Measurements from ENCODE around the gene KCNJ16. TPM values are rescaled to one million over a fixed set of nuclear protein-coding genes. Genes with fewer than 3 reads are reported as not detected.

The KCNJ16 gene
- total RNA-seq, 2 experiments from 2014 or later = not detected

DNA sequence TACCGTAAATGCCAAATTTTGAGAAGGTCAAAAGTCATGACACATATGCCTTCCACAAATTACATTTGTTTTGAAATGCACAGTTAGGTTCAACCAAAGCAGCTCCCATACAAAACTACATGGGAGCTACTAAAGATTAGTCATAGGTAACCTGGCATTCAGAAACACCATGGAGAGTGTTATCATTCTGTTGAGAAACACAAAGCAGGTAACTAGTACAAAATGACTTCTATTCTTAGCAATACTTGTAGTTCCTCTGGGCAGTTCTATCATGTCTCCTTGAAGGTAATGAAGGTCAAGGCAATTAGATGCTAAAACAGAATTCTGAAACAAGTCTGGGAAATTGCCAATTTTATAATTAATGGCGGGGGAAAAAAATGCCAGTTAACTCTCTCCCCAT, 39.4 kb downstream of the KCNJ16 start:
- Mint-ChIP-seq H3K9me3 (peaks cover 1% of the 10 kb centered on the region), H3K4me1 (ENCODE audit: low read depth) (no peaks in the 10 kb centered on the region), H3K27ac (no peak overlapping the region), H3K4me3 (no peak overlapping the region), H3K27me3 (peaks cover 7% of the 10 kb centered on the region), H3K36me3 (ENCODE audit: low read depth) (no peaks in the 10 kb centered on the region)
- intact Hi-C loops (cut with micrococcal nuclease) = no loop called here
- POLR2A ChIA-PET = no interaction called here
- ATAC-seq = no peak
- no peak for DNase-seq
- CTCF ChIA-PET = no interaction called here
- TF ChIP-seq, protein P1, sequence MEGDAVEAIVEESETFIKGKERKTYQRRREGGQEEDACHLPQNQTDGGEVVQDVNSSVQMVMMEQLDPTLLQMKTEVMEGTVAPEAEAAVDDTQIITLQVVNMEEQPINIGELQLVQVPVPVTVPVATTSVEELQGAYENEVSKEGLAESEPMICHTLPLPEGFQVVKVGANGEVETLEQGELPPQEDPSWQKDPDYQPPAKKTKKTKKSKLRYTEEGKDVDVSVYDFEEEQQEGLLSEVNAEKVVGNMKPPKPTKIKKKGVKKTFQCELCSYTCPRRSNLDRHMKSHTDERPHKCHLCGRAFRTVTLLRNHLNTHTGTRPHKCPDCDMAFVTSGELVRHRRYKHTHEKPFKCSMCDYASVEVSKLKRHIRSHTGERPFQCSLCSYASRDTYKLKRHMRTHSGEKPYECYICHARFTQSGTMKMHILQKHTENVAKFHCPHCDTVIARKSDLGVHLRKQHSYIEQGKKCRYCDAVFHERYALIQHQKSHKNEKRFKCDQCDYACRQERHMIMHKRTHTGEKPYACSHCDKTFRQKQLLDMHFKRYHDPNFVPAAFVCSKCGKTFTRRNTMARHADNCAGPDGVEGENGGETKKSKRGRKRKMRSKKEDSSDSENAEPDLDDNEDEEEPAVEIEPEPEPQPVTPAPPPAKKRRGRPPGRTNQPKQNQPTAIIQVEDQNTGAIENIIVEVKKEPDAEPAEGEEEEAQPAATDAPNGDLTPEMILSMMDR (IDR thresholded peaks at IDR 0.05) = no peak

DNA sequence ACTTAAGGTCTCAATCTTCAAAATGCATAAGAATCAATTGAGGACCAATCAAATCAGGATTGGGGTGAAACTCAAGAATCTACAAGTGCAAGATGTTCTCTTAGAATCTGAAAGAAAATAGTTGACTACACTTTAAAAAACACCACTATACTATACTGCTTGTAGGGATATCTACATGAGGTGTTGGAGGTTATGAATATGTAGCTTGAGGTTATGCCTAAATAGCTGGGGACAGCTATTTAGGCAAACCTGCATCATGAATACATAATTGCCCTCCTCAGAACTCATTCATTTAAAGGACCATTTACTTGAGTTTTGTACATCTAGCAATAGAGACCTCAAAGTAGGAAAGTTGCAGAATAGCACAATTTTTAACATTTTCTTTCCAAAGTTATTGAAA, 40.1 kb downstream of the KCNJ16 start:
- no peak for ATAC-seq

DNA sequence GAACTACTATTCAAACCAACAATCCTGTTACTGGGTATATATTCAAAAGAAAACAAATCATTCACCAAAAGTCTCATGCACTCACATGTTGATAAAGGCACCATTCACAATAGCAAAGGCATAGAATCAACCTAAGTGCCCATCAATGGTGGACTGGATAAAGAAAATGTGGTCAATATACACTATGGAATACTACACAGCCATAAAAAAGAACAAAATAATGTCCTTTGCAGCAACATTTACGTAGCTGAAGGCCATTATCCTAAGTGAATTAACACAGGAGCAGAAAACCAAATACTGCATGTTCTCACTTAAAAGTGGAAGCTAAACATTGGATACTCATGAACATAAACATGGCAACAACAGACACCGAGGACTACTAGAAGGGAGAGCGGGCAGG, 41.9 kb downstream of the KCNJ16 start:
- intact Hi-C loops (cut with micrococcal nuclease) = no loop called here
- H3K9me3 Mint-ChIP-seq = peaks cover 1% of the 10 kb centered on the region
- DNase-seq (no peak), ATAC-seq (no peak)
- H3K27me3 Mint-ChIP-seq = peaks cover 2% of the 10 kb centered on the region
- no peaks in the 10 kb centered on the region for H3K36me3 Mint-ChIP-seq (ENCODE audit: low read depth)
- no peaks in the 10 kb centered on the region for H3K4me1 Mint-ChIP-seq (ENCODE audit: low read depth)
- H3K27ac Mint-ChIP-seq = no peak overlapping the region
- TF ChIP-seq, protein P1 (IDR thresholded peaks at IDR 0.05) = no peak
- POLR2A ChIA-PET = no interaction called here
- no peak overlapping the region for H3K4me3 Mint-ChIP-seq
- CTCF ChIA-PET = no interaction called here

More for the DNA sequence above, 40.1 kb downstream of the KCNJ16 start:
- POLR2A ChIA-PET = no interaction called here
- H3K27ac Mint-ChIP-seq = no peak overlapping the region
- no peaks in the 10 kb centered on the region for H3K4me1 Mint-ChIP-seq (ENCODE audit: low read depth)
- H3K27me3 Mint-ChIP-seq = peaks cover 3% of the 10 kb centered on the region
- H3K36me3 Mint-ChIP-seq (ENCODE audit: low read depth) = no peaks in the 10 kb centered on the region
- TF ChIP-seq, protein P1 (IDR thresholded peaks at IDR 0.05) = no peak
- intact Hi-C loops (cut with micrococcal nuclease) = no loop called here
- H3K9me3 Mint-ChIP-seq = peaks cover 1% of the 10 kb centered on the region
- DNase-seq = no peak
- CTCF ChIA-PET = interaction anchor here (0.6 kb wide), 2 partner anchors 364 to 468 kb away, joined by 3 to 5 read pairs; no protein-coding TSS in a partner anchor
- no peak overlapping the region for H3K4me3 Mint-ChIP-seq

DNA sequence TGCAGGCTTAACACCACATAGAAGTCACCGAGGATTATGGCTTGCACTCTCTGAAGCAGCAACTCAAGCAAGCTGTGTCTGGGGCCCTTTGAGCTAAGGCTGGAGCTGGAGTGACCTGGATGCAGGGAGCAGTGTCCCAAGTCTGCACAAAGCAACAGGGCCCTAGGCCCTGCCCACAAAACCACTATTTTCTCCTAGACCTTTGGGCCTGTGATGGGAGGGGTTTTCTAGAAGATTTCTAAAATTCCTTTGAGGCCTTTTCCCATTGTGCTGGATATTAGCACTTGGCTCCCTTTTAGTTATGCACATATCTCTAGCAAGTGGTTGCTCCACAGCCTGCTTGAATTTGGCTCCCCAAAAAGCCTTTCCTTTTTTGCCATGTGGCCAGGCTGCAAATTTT, 44.5 kb downstream of the KCNJ16 start:
- H3K4me1 Mint-ChIP-seq (ENCODE audit: low read depth) = no peaks in the 10 kb centered on the region
- ATAC-seq (no peak), DNase-seq (no peak)
- TF ChIP-seq, protein P1 (IDR thresholded peaks at IDR 0.05) = no peak
- H3K4me3 Mint-ChIP-seq = no peak overlapping the region
- peaks cover 1% of the 10 kb centered on the region for H3K27me3 Mint-ChIP-seq
- CTCF ChIA-PET = no interaction called here
- intact Hi-C loops (cut with micrococcal nuclease) = no loop called here
- H3K9me3 Mint-ChIP-seq = peaks cover 1% of the 10 kb centered on the region
- H3K27ac Mint-ChIP-seq = no peak overlapping the region
- POLR2A ChIA-PET = interaction anchor here (1.2 kb wide), 1 partner anchor 12 kb away, joined by 3 read pairs; no protein-coding TSS in a partner anchor
- no peaks in the 10 kb centered on the region for H3K36me3 Mint-ChIP-seq (ENCODE audit: low read depth)

DNA sequence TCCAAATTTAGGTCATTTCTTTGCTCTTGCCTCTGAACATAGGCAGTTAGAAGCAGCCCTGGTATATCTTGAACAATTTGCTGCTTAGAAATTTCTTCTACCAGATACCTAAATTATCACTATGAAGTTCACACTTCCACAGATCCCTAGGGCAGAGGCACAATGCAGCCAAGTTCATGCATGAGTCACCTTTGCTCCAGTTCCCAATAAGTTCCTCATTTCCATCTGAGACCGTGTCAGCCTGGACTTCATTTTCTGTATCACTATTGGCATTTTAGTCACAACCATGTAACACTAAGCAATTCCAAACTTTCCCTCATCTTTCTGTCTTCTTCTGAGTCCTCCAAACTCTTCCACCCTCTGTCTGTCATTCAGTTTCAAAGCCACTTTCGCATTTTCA, 45.0 kb downstream of the KCNJ16 start:
- Mint-ChIP-seq H3K4me3 (no peak overlapping the region), H3K27ac (no peak overlapping the region), H3K4me1 (ENCODE audit: low read depth) (no peaks in the 10 kb centered on the region), H3K9me3 (peaks cover 1% of the 10 kb centered on the region), H3K36me3 (ENCODE audit: low read depth) (no peaks in the 10 kb centered on the region), H3K27me3 (peaks cover 1% of the 10 kb centered on the region)
- intact Hi-C loops (cut with micrococcal nuclease) = no loop called here
- DNase-seq (no peak), ATAC-seq (no peak)
- TF ChIP-seq, protein P1 (IDR thresholded peaks at IDR 0.05) = no peak
- CTCF ChIA-PET = no interaction called here
- POLR2A ChIA-PET = no interaction called here
